GDM1 (cell line): ENCODE data around the gene CD53.
"Not testable (repeated sequence)": the region's sequence is repeated elsewhere in the genome, so short reads cannot be mapped to it uniquely, and the experiment has no call there.

ENCODE experiments used
- DNase-seq: peaks from one replicate; lab custom pipeline; 2025; lab: John Stamatoyannopoulos, UW

Gene CD53

GRCh38 chr1:110916669-110917306 lies 43.8 kb downstream of the CD53 start:
- peak; percentile 55 for DNase-seq

GRCh38 chr1:110918016-110918415 lies 45.1 kb downstream of the CD53 start:
- no peak for DNase-seq

- DNase-seq: no peak
Observed at GRCh38 chr1:110921953-110922352, 49.0 kb downstream of the CD53 start.

GRCh38 chr1:110927484-110928075 lies 54.6 kb downstream of the CD53 start:
- DNase-seq: no peak

- DNase-seq: no peak
Observed at GRCh38 chr1:110928191-110928590, 55.2 kb downstream of the CD53 start.

GRCh38 chr1:110928904-110929303 lies 56.0 kb downstream of the CD53 start:
- DNase-seq: no peak

GRCh38 chr1:110931097-110931496 lies 58.1 kb downstream of the CD53 start:
- DNase-seq: not testable (repeated sequence)

GRCh38 chr1:110936567-110936966 lies 63.6 kb downstream of the CD53 start:
- no peak for DNase-seq

- DNase-seq: no peak
Observed at GRCh38 chr1:110944806-110945205, 71.9 kb downstream of the CD53 start.

GRCh38 chr1:110945626-110946025 lies 72.7 kb downstream of the CD53 start:
- DNase-seq: no peak

GRCh38 chr1:110948038-110948810 lies 75.3 kb downstream of the CD53 start:
- DNase-seq: no peak
